SW 1271 (cell line): ENCODE data around the gene ATP11A.

Experiments
- DNase-seq, 2 experiments: peaks; one replicate each; lab custom pipeline; 2025; lab: John Stamatoyannopoulos, UW

Gene ATP11A

DNA sequence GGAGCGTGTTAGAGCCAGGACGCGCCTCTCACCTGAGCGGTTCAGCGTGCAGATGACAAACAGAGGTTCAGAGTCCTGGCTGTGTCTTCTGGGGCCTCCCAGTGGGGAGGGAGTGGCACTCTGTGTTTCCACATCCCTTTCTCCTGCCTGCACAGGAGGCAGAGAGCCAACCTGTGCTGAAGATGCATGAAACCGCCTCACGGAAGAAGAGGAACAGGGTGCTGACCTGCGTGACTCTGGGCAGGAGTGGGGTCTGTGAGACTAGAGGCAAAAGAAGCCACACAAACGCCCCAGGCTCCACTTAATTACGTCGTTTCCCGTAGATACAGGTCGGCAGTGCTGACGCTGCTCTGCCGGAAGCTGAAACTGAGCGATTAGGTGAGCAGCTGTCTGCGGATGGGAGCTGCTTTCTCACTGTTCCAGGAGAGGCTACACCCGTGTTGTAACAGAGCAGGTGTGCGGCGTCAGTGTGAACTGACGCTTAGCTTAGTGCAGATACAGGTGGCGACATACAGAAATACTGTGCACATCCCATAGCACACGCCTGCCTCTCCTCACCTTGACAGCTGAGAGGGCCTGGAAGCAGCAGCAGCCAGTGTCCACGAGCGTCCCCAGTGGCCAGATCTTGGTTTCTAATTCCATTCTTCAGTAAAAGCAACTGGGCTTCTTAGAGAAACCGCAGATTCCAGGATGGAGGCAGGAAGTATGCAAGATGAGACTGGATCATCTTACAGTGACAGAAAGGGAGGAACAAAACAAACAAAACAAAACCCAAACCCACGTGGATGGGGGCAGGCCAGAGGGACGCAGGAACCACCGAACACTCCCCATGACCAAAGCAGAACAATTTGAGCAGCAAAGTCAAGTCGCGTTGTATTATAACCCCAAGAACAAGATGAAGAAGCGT lies 241.4 kb downstream of the ATP11A start:
- no peak for DNase-seq

DNA sequence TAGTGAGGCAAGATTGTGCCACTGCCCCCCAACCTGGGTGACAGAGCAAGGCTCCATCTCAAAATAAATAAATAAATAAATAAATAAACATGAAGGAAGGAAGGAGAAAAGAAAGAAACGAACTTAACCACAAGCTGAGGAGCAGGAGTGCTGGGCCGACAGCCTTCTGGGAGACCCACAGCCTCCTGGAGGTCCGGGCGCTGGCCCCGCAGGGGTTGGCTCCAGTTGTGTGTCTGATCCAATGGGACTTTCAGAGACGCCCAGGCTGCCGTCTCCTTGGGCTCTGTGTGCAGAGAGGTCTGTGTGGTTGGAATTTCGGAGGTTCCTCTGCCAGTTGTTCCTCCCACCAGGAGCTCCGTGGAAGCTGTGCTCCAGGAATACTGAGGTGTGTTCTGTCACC lies 243.1 kb downstream of the ATP11A start:
- DNase-seq, result no peak

DNA sequence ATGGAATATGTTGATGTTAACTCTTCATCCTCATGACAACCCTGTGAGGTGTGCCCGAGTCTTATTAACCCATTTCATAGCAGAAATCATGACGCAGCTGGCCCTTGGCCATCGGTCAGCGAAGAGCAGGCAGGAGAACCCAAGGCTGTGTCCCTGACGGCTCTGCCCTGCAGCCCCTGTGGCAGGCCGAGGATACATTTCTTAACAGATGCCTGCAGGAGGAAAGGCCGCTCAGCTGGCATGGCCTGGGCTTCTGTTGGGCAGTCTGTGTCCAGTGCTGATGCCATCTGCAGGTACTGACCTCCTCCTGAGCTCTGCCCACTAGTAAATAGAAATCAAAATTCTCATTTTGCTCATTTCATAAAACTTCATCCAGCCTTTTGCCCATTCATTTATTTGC lies 243.8 kb downstream of the ATP11A start:
- no peak for DNase-seq

DNA sequence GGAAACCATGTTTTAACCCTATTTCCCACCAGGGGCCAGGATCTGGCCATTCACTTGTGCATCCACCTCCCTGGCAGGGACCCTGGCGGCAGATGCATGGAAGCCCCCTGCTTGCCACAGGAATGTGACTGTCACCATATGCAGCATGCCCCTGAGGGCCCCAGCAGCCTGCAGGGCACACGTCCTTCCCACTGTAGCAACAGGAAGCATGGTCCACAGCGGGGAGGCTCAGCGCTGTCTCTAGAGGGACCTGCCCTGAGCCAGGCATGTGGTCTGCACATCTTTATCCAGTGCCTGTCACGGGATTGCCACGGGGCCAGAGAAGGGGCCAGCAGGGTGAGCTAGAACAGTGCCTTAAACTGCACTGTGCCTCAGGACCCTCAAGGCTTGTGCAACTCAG lies 244.2 kb downstream of the ATP11A start:
- no peak for DNase-seq
